ENCODE results near the gene IFNA5. TPM values are rescaled to one million over a fixed set of nuclear protein-coding genes. Genes with fewer than 3 reads are reported as not detected.

The IFNA5 gene
- total and polyA plus RNA-seq, 2 of the 4 experiments (the other 2 are of a cell fraction), result not detected

DNA sequence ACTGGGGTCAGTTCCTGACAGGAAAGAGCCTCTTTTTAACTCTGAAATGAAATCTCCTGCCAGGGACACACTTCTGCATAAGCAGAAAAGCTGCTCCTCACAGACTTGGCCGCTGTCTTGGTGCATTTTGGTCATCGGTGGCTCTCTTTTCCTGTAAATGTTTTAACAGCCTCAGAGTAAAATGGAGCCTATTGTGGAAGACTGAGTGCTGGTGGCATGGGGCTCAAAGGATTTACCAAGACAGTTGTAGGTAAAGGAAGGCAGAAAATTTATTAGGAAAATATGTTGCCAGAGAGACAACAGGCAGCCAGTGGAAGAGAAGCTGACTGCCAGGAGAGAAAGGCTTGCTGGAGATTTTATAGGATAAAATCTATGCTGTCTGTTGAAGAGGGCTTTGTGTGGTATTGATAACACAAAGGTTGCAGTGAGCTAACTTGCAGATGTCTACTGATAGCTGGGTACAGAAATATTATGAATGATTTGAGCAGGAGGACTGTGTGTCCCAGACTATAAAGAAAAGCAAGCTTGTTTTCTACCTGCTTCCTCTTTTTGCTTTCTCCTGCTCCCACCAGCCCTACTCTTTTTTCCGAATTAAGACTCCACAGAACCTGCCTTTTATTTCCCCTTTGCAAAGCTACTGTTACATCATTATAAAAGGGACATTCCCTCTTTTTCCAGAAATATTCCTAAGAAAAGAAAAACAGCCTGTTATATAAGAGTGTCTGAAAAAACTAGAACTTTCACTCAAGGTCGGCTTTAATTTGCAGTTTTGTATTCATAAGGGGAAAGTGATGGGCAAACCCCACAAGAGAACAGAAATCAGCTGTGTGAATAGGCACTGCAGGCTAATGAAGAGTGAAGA is 37.4 kb downstream of the IFNA5 start:
- Histone ChIP-seq H3K56ac (ENCODE audit: extremely low read depth, insufficient read depth, low read length) (no peak overlapping the region), H3K4me2 (ENCODE audit: low read depth, low read length) (no peak overlapping the region), H3K14ac (replicated peaks; ENCODE audit: low read depth, low read length) (no peak overlapping the region), H3K4me3 (ENCODE audit: insufficient read depth, low read depth, low read length) (no peak overlapping the region), H4K8ac (ENCODE audit: low read depth in 2 of 2, low read length in 2 of 2) (no peak overlapping the region), H3K27me3 (ENCODE audit: control insufficient read depth, insufficient read depth, low read length) (peaks cover 1% of the 10 kb centered on the region; the same call in 1 of the 2 replicates), H2BK15ac (ENCODE audit: low read depth, low read length) (no peak overlapping the region), H3K79me1 (ENCODE audit: low read depth in 1 of 2, low read length in 2 of 2) (no peaks in the 10 kb centered on the region), H2AFZ (replicated peaks; ENCODE audit: low read length, poor library complexity) (no peak overlapping the region), H3K18ac (ENCODE audit: low read depth, low read length) (no peak overlapping the region), H2AK5ac (ENCODE audit: low read depth, low read length) (no peak overlapping the region), H4K20me1 (ENCODE audit: insufficient read depth, low read length) (no peaks in the 10 kb centered on the region), H3K9me1 (ENCODE audit: insufficient read depth, low read length) (no peaks in the 10 kb centered on the region), H2BK120ac (ENCODE audit: low read depth, low read length) (no peak overlapping the region), H3K4ac (ENCODE audit: low read depth, low read length) (no peak overlapping the region), H3K9ac (ENCODE audit: low read depth, low read length) (no peak overlapping the region), H2BK20ac (ENCODE audit: low read depth, low read length) (no peak overlapping the region), H3K4me1 (ENCODE audit: control insufficient read depth, insufficient read depth, low read length) (no peaks in the 10 kb centered on the region), H2BK5ac (ENCODE audit: low read depth, low read length, poor library complexity, severe bottlenecking) (no peak overlapping the region), H4K91ac (ENCODE audit: insufficient read depth, low read depth, low read length) (no peak overlapping the region), H2AK9ac (replicated peaks; ENCODE audit: low read depth, low read length, poor library complexity) (no peak overlapping the region), H4K5ac (ENCODE audit: low read depth, low read length) (no peak overlapping the region), H3K23ac (ENCODE audit: low read depth, low read length) (no peak overlapping the region), H3K27ac (ENCODE audit: insufficient read depth, low read length) (no peak overlapping the region), H3K9me3 (ENCODE audit: control insufficient read depth, insufficient read depth, low read length) (no peaks in the 10 kb centered on the region), H3K36me3 (ENCODE audit: control insufficient read depth, insufficient read depth, low read length) (no peaks in the 10 kb centered on the region)
- intact Hi-C loops (cut with micrococcal nuclease) (no loop called here), dilution Hi-C loops (cut with HindIII; ENCODE audit: low sequenced_read_pairs, unreplicated experiment) (no loop called here), in situ Hi-C loops (cut with MboI; ENCODE audit: low sequenced_read_pairs) (no loop called here)
- CTCF ChIA-PET, result interaction anchor here (0.6 kb wide), 1 partner anchor 396 kb away, joined by 10 read pairs; no protein-coding TSS in a partner anchor
- POLR2A ChIA-PET (ENCODE audit: unreplicated experiment), result no interaction called here
- DNase-seq, result no peak
- no CpG with 5 or more reads among the region's 4 CpGs for WGBS, 2 experiments (ENCODE audit: extremely low coverage in 2 of 2, insufficient read length in 1 of 2)
- no peak for ATAC-seq (ENCODE audit: low read depth)
- TF ChIP-seq CHD1 (IDR thresholded peaks at IDR 0.05; ENCODE audit: low read depth, low read length), result no peak
- TF ChIP-seq POLR2A (IDR thresholded peaks at IDR 0.05; ENCODE audit: low read depth, low read length), result no peak
- no peak for TF ChIP-seq RCOR1 (IDR thresholded peaks at IDR 0.05; ENCODE audit: insufficient replicate concordance, low read length)
- no peak for TF ChIP-seq SMC3 (IDR thresholded peaks at IDR 0.05; ENCODE audit: low read depth, low read length)
- no peak for TF ChIP-seq BHLHE40 (IDR thresholded peaks at IDR 0.05; ENCODE audit: low read depth, low read length)
- no peak for TF ChIP-seq FOS (IDR thresholded peaks at IDR 0.05; ENCODE audit: low read depth, low read length)
- no peak for TF ChIP-seq MAZ (IDR thresholded peaks at IDR 0.05; ENCODE audit: borderline replicate concordance, low read depth, low read length)
- BruUV-seq (replicated peaks), result no TSS peak

All from IMR-90 (cell line).